CD14-positive monocyte (primary cell): ENCODE data around the gene FOXP1. TPM values are rescaled to one million over a fixed set of nuclear protein-coding genes. Genes with fewer than 3 reads are reported as not detected.

Source experiments
- DNase-seq, 3 donors: peaks; one replicate each; pipeline ENCODE4 v3.0.0-alpha.2; 2011 to 2022
- H2AFZ ChIP-seq: 2 replicates; pipeline ENCODE4 v1.6.0; 2012; ENCODE audit warnings: mild to moderate bottlenecking, low read depth, low read length, inconsistent platforms; ENCODE audit not compliant: insufficient read depth, poor library complexity, severe bottlenecking
- H3K27ac ChIP-seq, 2 donors: 1 replicate in 1 of 2; 2 replicates in 1 of 2; pipeline ENCODE4 v1.5.1; 2012 to 2013; ENCODE audit warnings: low read length in 2 of 2, control low read depth in 1 of 2, inconsistent platforms in 1 of 2, low read depth in 1 of 2, mild to moderate bottlenecking in 1 of 2
- H3K27me3 ChIP-seq, 2 donors: one replicate each; pipeline versions ENCODE4 v1.6.0 to v1.6.1; 2011 to 2013; ENCODE audit warnings: low read length in 2 of 2; ENCODE audit not compliant: control insufficient read depth in 2 of 2, insufficient read depth in 2 of 2
- H3K36me3 ChIP-seq, 2 donors: replicated peaks in 1 of 2; 1 replicate in 1 of 2; 2 replicates in 1 of 2; pipeline versions ENCODE4 v1.5.1 to v1.6.1; 2012 to 2013; ENCODE audit warnings: low read length in 2 of 2, control low read depth in 1 of 2, inconsistent platforms in 1 of 2, mild to moderate bottlenecking in 1 of 2; ENCODE audit not compliant: insufficient read depth in 2 of 2, control insufficient read depth in 1 of 2
- H3K4me1 ChIP-seq, 2 donors: 1 replicate in 1 of 2; 2 replicates in 1 of 2; pipeline versions ENCODE4 v1.5.1 to v1.6.1; 2012 to 2013; ENCODE audit warnings: low read length in 2 of 2, control low read depth in 1 of 2, inconsistent platforms in 1 of 2, mild to moderate bottlenecking in 1 of 2, moderate library complexity in 1 of 2; ENCODE audit not compliant: insufficient read depth in 2 of 2, control insufficient read depth in 1 of 2
- H3K4me2 ChIP-seq: replicated peaks from 2 replicates; pipeline ENCODE3; 2012; ENCODE audit warnings: low read length, moderate library complexity, mild to moderate bottlenecking; ENCODE audit not compliant: poor library complexity, severe bottlenecking; ENCODE audit errors: extremely low read depth
- H3K4me3 ChIP-seq, 3 experiments: fragments of 200-600 bp in 1 of 3; sonication (generic) in 1 of 3; replicated peaks in 1 of 3; 1 replicate in 2 of 3; 2 replicates in 1 of 3; pipeline ENCODE4 v1.5.1; 2011 to 2013; ENCODE audit warnings: low read length in 3 of 3, mild to moderate bottlenecking in 3 of 3, control low read depth in 2 of 3, low read depth in 2 of 3, inconsistent platforms in 1 of 3, moderate library complexity in 1 of 3
- H3K79me2 ChIP-seq: 2 replicates; pipeline ENCODE4 v1.6.0; 2012; ENCODE audit warnings: mild to moderate bottlenecking, control low read depth, inconsistent platforms, low read length, moderate library complexity; ENCODE audit not compliant: insufficient read depth
- H3K9ac ChIP-seq: 2 replicates; pipeline ENCODE4 v1.6.0; 2017; ENCODE audit warnings: low read length, mild to moderate bottlenecking; ENCODE audit not compliant: insufficient read depth, poor library complexity, severe bottlenecking
- H3K9me3 ChIP-seq, 2 donors: replicated peaks in 1 of 2; 1 replicate in 1 of 2; 2 replicates in 1 of 2; pipeline versions ENCODE4 v1.5.1 to v1.6.1; 2012 to 2013; ENCODE audit warnings: low read length in 2 of 2, control low read depth in 1 of 2; ENCODE audit not compliant: control insufficient read depth in 1 of 2, insufficient read depth in 1 of 2
- H4K20me1 ChIP-seq: 2 replicates; pipeline ENCODE4 v1.6.0; 2012; ENCODE audit warnings: mild to moderate bottlenecking, low read length, control low read depth, moderate library complexity; ENCODE audit not compliant: insufficient read depth
- H3K27ac Mint-ChIP-seq, 7 donors: one replicate each; pipeline ENCODE4 v1.8.0; 2020; ENCODE audit warnings: mild to moderate bottlenecking in 7 of 7, mixed read lengths in 7 of 7, moderate library complexity in 6 of 7, inconsistent platforms in 2 of 7
- H3K27me3 Mint-ChIP-seq, 3 donors: one replicate each; pipeline ENCODE4 v1.8.0; 2021 to 2022; ENCODE audit warnings: low read depth in 3 of 3, mild to moderate bottlenecking in 3 of 3, mixed read lengths in 3 of 3, moderate library complexity in 3 of 3, inconsistent platforms in 1 of 3
- H3K36me3 Mint-ChIP-seq, 2 donors: one replicate each; pipeline ENCODE4 v1.8.0; 2020; ENCODE audit warnings: mixed read lengths in 2 of 2, inconsistent platforms in 1 of 2, mild to moderate bottlenecking in 1 of 2
- H3K4me1 Mint-ChIP-seq: one replicate; pipeline ENCODE4 v1.8.0; 2020; ENCODE audit warnings: mild to moderate bottlenecking, mixed read lengths
- H3K4me3 Mint-ChIP-seq, 2 donors: one replicate each; pipeline ENCODE4 v1.8.0; 2020; ENCODE audit warnings: mild to moderate bottlenecking in 2 of 2, mixed read lengths in 2 of 2, moderate library complexity in 1 of 2
- H3K9me3 Mint-ChIP-seq, 7 donors: one replicate each; pipeline ENCODE4 v1.8.0; 2020 to 2022; ENCODE audit warnings: mixed read lengths in 7 of 7, mild to moderate bottlenecking in 6 of 7, moderate library complexity in 6 of 7, inconsistent platforms in 2 of 7
- WGBS: methylation state at CpG from one replicate; pipeline ENCODE4 v1.1.5; 2013; ENCODE audit warnings: missing lambda C conversion rate; ENCODE audit not compliant: insufficient coverage; 5-methylcytosine and 5-hydroxymethylcytosine counted together
- intact Hi-C, 2 donors: fragments of 100-400 bp; cut with micrococcal nuclease; formaldehyde crosslinking; loops; one replicate each; pipeline versions ENCODE4 v1.15.0 to v1.15.1; 2023
- polyA plus RNA-seq, 3 donors: library from polyadenylated mRNA; depleted of rRNA in 1 of 3; unstranded in 2 of 3; stranded (reverse) in 1 of 3; fragments of 300-500 nt in 2 of 3; fragments of >200 nt in 1 of 3; fragmentation: Illumina TruSeq in 2 of 3; gene quantifications; 1 replicate in 2 of 3; 2 replicates in 1 of 3; pipeline ENCODE4 v1.2.3, GENCODE V29; 2012 to 2021
- TF ChIP-seq, protein P1 (sequence below): fragments of 200-600 bp; IDR thresholded peaks from one replicate; pipeline ENCODE4 v1.8.0; 2022; ENCODE audit warnings: antibody characterized with exemption, mild to moderate bottlenecking

Gene FOXP1
- polyA plus RNA-seq, 3 donors = 25.7 to 42.6 (median 27.8) TPM

DNA sequence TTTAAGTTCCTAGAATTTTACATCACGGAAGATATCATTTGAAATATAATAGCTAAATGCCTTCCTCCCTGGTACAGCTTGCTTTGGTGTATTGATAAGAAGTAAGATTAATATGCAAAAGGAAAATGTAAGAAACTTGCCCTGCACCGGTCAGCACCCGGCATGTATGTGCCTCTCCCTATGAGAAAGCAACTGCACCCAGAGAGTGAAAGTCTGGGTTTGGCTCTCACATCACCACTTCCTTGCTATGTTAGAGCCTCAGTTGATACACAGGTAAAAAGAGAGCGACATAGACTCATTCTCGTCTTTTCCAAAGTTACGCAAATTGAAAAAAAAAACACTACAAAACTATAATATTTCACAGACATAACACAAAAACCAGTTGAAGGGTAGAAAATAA is 96.7 kb downstream of the FOXP1 start:
- Histone ChIP-seq H4K20me1 (peaks cover 57% of the 10 kb centered on the region), H3K79me2 (peaks cover 98% of the 10 kb centered on the region), H3K4me2 (no peak overlapping the region), H3K27me3 (no peaks in the 10 kb centered on the region), H3K27ac (peak overlapping the region in 1 of 2 donors; percentile 54), H3K9ac (no peak overlapping the region), H2AFZ (no peak overlapping the region), H3K36me3 (peaks cover 7 to 31% of the 10 kb centered on the region in 2 donors), H3K9me3 (peaks cover 5 to 6% of the 10 kb centered on the region in 2 donors), H3K4me1 (peaks cover 8 to 23% of the 10 kb centered on the region in 2 donors), H3K4me3 (no peak overlapping the region)
- TF ChIP-seq, protein P1, sequence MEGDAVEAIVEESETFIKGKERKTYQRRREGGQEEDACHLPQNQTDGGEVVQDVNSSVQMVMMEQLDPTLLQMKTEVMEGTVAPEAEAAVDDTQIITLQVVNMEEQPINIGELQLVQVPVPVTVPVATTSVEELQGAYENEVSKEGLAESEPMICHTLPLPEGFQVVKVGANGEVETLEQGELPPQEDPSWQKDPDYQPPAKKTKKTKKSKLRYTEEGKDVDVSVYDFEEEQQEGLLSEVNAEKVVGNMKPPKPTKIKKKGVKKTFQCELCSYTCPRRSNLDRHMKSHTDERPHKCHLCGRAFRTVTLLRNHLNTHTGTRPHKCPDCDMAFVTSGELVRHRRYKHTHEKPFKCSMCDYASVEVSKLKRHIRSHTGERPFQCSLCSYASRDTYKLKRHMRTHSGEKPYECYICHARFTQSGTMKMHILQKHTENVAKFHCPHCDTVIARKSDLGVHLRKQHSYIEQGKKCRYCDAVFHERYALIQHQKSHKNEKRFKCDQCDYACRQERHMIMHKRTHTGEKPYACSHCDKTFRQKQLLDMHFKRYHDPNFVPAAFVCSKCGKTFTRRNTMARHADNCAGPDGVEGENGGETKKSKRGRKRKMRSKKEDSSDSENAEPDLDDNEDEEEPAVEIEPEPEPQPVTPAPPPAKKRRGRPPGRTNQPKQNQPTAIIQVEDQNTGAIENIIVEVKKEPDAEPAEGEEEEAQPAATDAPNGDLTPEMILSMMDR = no peak
- H3K4me3 Mint-ChIP-seq = no peak overlapping the region
- peaks cover 30% of the 10 kb centered on the region for H3K4me1 Mint-ChIP-seq
- intact Hi-C loops = no loop called here
- H3K36me3 Mint-ChIP-seq = peaks cover 20 to 35% of the 10 kb centered on the region in 2 donors
- H3K9me3 Mint-ChIP-seq = peaks cover 0 to 8% (median 5%) of the 10 kb centered on the region in 7 donors
- DNase-seq = no peak
- H3K27me3 Mint-ChIP-seq = peaks cover 0 to 2% (median 0%) of the 10 kb centered on the region in 3 donors
- WGBS = 93% methylated on average over 3 of the region's 6 CpGs
- H3K27ac Mint-ChIP-seq = peak overlapping the region in 5 of 7 donors; percentile 10 to 72 (median 46)

DNA sequence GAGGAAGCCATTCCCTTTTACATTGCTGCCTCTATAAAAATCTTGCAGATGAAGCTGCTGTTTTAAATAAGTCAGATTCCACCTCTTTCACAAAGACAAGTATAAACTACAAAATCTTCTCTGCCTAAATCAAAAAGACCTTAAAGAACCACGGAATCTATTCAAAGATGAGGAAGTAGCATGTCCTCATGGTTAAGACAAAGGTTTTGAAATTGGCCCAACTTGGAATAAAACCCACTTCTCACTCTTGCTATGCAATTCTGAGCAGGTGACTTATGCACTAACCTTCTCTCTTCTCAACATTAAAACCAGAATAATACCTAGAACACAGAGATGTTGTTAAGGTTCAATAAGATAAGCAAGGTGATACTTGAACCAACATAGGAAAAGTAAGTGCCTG is 97.6 kb downstream of the FOXP1 start:
- peak in 1 of 3 donors; percentile 47 for DNase-seq
- Histone ChIP-seq H3K9ac (no peak overlapping the region), H3K36me3 (peaks cover 0 to 21% of the 10 kb centered on the region in 2 donors), H4K20me1 (peaks cover 66% of the 10 kb centered on the region), H3K4me1 (peaks cover 8 to 23% of the 10 kb centered on the region in 2 donors), H3K27ac (peak overlapping the region in 1 of 2 donors; percentile 12), H3K4me3 (no peak overlapping the region), H2AFZ (no peak overlapping the region), H3K4me2 (no peak overlapping the region), H3K79me2 (peaks cover 98% of the 10 kb centered on the region), H3K27me3 (no peaks in the 10 kb centered on the region), H3K9me3 (peaks cover 0 to under 1% of the 10 kb centered on the region in 2 donors)
- H3K4me1 Mint-ChIP-seq = peaks cover 31% of the 10 kb centered on the region
- peaks cover 12 to 28% of the 10 kb centered on the region in 2 donors for H3K36me3 Mint-ChIP-seq
- no CpG with 5 or more reads among the region's 1 CpG for WGBS
- intact Hi-C loops = no loop called here
- no peak overlapping the region for H3K4me3 Mint-ChIP-seq
- H3K27ac Mint-ChIP-seq = peak overlapping the region in 6 of 7 donors; percentile 38 to 76 (median 50)
- no peaks in the 10 kb centered on the region for H3K27me3 Mint-ChIP-seq
- TF ChIP-seq, protein P1 = no peak
- H3K9me3 Mint-ChIP-seq = no peaks in the 10 kb centered on the region
